DND-41 (cell line): Measurements from ENCODE around the gene GPR17.

Source experiments
- ATAC-seq: fragments of 200-7000 bp; cut with Tn5 transposase; 3 replicates; pipeline ENCODE4 v1.9.1; 2021; ENCODE audit warnings: low read depth; ENCODE audit not compliant: insufficient read depth
- DNase-seq: peaks from one replicate; pipeline ENCODE4 v3.0.0-alpha.2; 2020
- H2AFZ ChIP-seq: 2 replicates; pipeline ENCODE4 v1.6.0; 2012; ENCODE audit warnings: low read depth, low read length
- H3K27ac ChIP-seq: 2 replicates; pipeline ENCODE4 v1.5.1; 2012; ENCODE audit warnings: low read length, inconsistent platforms
- H3K27me3 ChIP-seq: fragments of 200-600 bp; sonication (generic); 2 replicates; pipeline ENCODE4 v1.6.0; 2012; ENCODE audit warnings: low read length, mild to moderate bottlenecking, inconsistent platforms; ENCODE audit not compliant: insufficient read depth, poor library complexity
- H3K36me3 ChIP-seq: 2 replicates; pipeline ENCODE4 v1.5.1; 2012; ENCODE audit warnings: low read length, inconsistent platforms; ENCODE audit not compliant: insufficient read depth
- H3K4me1 ChIP-seq: 2 replicates; pipeline ENCODE4 v1.5.1; 2012; ENCODE audit warnings: mild to moderate bottlenecking, low read length; ENCODE audit not compliant: insufficient read depth
- H3K4me2 ChIP-seq: 2 replicates; pipeline ENCODE4 v1.6.0; 2012; ENCODE audit warnings: mild to moderate bottlenecking, moderate library complexity, low read length, inconsistent platforms; ENCODE audit not compliant: insufficient read depth
- H3K4me3 ChIP-seq, 2 experiments: fragments of 200-600 bp in 1 of 2; shearing (Covaris generic) in 1 of 2; 2 replicates each; pipeline ENCODE4 v1.5.1; 2012 to 2016; ENCODE audit warnings: inconsistent platforms in 2 of 2, low read length in 2 of 2, mild to moderate bottlenecking in 2 of 2, low read depth in 1 of 2, moderate library complexity in 1 of 2
- H3K79me2 ChIP-seq: 2 replicates; pipeline ENCODE4 v1.6.0; 2012; ENCODE audit warnings: low read length, inconsistent platforms; ENCODE audit not compliant: insufficient read depth
- H3K9ac ChIP-seq: 2 replicates; pipeline ENCODE4 v1.6.0; 2012; ENCODE audit warnings: low read depth, mild to moderate bottlenecking, inconsistent platforms, low read length, moderate library complexity
- H3K9me3 ChIP-seq: 2 replicates; pipeline ENCODE4 v1.5.1; 2012; ENCODE audit warnings: low read length, moderate library complexity, mild to moderate bottlenecking, inconsistent platforms; ENCODE audit not compliant: insufficient read depth, severe bottlenecking
- H4K20me1 ChIP-seq: 2 replicates; pipeline ENCODE4 v1.6.0; 2012; ENCODE audit warnings: low read length; ENCODE audit not compliant: insufficient read depth
- EZH2 ChIP-seq: IDR thresholded peaks from 3 replicates; pipeline ENCODE4 v1.6.1; 2012; ENCODE audit warnings: borderline replicate concordance, low read depth, mild to moderate bottlenecking, moderate library complexity, low read length, inconsistent platforms; ENCODE audit not compliant: severe bottlenecking
- TF ChIP-seq, protein P1 (sequence below): IDR thresholded peaks from 2 replicates; pipeline ENCODE4 v1.5.1; 2012; ENCODE audit warnings: borderline replicate concordance, low read length, moderate library complexity, mild to moderate bottlenecking; ENCODE audit not compliant: poor library complexity, severe bottlenecking; ENCODE audit errors: extremely low read depth

Gene GPR17

DNA sequence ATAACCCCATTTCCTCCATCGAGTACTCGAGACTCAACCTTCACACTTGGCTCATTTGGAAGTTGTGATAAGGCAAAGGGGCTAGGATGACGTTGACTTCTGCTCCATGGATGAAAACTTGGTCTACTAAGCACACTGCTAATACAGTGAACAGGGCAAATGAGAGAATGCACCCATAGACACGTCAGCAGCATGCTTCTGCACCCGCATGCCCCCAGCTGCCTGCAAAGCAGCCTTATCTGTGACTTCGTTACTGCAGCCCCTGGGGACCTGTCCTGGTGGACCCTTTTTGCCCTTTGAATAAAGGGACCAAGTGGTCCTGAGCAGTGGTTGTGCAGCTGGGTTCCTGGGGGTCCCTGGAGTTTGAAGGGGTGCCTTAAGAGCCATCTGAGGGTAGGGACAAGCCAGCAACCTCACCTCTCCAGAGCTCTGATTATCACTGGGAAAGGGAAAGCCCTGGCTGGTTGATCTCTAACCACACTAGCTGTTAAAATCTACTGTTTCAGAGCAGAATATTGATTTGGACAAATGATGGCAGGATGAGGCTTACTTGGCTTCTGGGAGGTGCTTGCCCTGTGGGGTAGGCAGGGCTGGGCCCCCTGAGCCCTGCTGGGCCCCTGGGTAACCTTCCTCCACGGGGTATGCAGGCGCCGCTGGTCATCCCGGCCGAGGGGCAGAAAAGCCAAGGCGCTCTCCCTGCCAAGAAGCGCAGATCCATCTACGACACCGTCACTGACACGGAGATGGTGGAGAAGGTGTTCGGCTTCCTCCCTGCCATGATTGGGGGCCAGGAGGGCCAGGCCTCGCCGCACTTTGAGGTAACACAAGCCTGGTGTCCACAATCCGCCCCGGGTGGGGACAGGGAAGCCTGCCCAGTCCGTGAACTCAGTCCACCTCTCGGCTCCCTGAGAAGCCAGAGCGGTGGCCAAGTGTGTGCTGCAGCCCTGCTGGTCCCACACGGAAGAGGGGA is 37.6 kb upstream of the GPR17 start:
- H3K4me3 ChIP-seq = peak overlapping the region in 1 of 2 experiments; percentile 15; a peak in 1 of 4 replicates
- H3K9ac ChIP-seq = peak overlapping the region; percentile 55
- peak; percentile 30 for ATAC-seq

DNA sequence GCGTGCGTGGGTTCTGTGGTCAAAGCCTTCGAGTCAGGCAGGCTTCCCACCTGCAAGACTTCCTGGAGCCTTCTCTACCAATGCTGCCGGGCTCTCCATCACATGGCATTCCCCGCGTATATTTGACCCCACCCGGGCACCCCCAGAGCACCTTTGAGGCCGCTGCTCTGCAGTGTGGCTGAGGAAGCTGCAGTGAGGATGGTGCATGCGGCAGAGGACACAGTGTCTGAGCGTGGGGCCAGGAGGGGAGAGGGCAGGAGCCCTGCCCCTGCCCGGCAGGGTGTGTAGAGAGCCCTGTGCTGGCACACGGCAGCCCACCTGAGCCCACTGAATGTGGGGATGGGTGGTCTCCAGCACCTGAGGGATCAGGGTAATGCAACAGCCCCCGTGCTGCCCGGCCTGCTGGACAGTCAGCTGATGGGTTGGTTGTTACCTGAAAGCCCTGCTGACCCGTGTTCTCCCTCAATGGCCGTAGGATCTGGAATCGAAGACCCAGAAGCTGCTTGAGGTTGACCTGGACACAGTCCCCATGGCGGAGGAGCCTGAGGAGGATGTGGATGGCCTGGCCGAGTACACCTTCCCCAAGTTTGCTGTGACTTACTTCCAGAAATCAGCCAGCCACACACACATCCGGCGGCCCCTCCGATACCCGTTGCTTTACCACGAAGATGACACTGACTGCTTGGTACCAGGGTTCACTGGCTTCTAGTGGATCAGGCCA is 36.8 kb upstream of the GPR17 start:
- H2AFZ ChIP-seq = no peak overlapping the region
- H3K27ac ChIP-seq = peak overlapping the region; percentile 97
- TF ChIP-seq EZH2 = no peak
- TF ChIP-seq, protein P1, sequence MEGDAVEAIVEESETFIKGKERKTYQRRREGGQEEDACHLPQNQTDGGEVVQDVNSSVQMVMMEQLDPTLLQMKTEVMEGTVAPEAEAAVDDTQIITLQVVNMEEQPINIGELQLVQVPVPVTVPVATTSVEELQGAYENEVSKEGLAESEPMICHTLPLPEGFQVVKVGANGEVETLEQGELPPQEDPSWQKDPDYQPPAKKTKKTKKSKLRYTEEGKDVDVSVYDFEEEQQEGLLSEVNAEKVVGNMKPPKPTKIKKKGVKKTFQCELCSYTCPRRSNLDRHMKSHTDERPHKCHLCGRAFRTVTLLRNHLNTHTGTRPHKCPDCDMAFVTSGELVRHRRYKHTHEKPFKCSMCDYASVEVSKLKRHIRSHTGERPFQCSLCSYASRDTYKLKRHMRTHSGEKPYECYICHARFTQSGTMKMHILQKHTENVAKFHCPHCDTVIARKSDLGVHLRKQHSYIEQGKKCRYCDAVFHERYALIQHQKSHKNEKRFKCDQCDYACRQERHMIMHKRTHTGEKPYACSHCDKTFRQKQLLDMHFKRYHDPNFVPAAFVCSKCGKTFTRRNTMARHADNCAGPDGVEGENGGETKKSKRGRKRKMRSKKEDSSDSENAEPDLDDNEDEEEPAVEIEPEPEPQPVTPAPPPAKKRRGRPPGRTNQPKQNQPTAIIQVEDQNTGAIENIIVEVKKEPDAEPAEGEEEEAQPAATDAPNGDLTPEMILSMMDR = no peak
- DNase-seq = peak; percentile 83
- H3K9me3 ChIP-seq = peaks cover 22% of the 10 kb centered on the region
- peak overlapping the region in 1 of 2 experiments; percentile 24; a peak in 1 of 4 replicates for H3K4me3 ChIP-seq
- peak overlapping the region; percentile 48 for H3K4me2 ChIP-seq
- H3K9ac ChIP-seq = peak overlapping the region; percentile 55
- H3K79me2 ChIP-seq = peaks cover 67% of the 10 kb centered on the region
- no peaks in the 10 kb centered on the region for H3K27me3 ChIP-seq
- no peaks in the 10 kb centered on the region for H4K20me1 ChIP-seq
- peaks cover 69% of the 10 kb centered on the region for H3K36me3 ChIP-seq
- ATAC-seq = peak; percentile 63
- peaks cover 100% of the 10 kb centered on the region for H3K4me1 ChIP-seq

More for the DNA sequence above, 37.6 kb upstream of the GPR17 start:
- DNase-seq = peak; percentile 50
- TF ChIP-seq EZH2 = no peak
- TF ChIP-seq, protein P1 = no peak
- Histone ChIP-seq H3K27me3 (no peaks in the 10 kb centered on the region), H3K4me1 (peaks cover 100% of the 10 kb centered on the region), H3K36me3 (peaks cover 65% of the 10 kb centered on the region), H2AFZ (no peak overlapping the region), H3K79me2 (peaks cover 71% of the 10 kb centered on the region), H3K27ac (peak overlapping the region; percentile 97), H3K4me2 (peak overlapping the region; percentile 48), H3K9me3 (peaks cover 24% of the 10 kb centered on the region), H4K20me1 (no peaks in the 10 kb centered on the region)

DNA sequence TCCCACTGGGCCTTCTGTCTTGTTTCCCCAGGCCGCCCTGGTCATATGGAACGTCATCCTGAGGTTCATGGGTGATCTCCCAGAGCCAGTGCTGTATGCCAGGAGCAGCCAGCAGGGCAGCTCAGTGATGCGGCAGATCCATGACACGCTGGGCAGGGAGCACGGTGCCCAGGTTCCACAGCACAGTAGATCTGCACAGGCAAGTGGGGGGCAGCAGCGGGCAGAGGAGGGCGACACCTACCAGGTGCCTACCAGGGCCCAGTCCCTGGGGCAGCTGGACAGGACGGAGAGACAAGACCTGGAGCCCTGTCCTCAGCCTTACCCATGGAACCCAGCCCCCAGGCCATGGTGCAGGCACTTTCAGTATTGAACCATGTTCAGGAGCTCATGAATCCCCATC is 36.1 kb upstream of the GPR17 start:
- Histone ChIP-seq H3K4me3 (peak overlapping the region in 1 of 2 experiments; percentile 24; a peak in 1 of 4 replicates), H3K27ac (peak overlapping the region; percentile 97), H3K9me3 (peaks cover 22% of the 10 kb centered on the region), H4K20me1 (no peaks in the 10 kb centered on the region), H3K9ac (peak overlapping the region; percentile 55), H2AFZ (no peak overlapping the region), H3K4me2 (peak overlapping the region; percentile 48), H3K4me1 (peaks cover 100% of the 10 kb centered on the region), H3K79me2 (peaks cover 61% of the 10 kb centered on the region), H3K27me3 (no peaks in the 10 kb centered on the region), H3K36me3 (peaks cover 69% of the 10 kb centered on the region)
- TF ChIP-seq EZH2 = no peak
- TF ChIP-seq, protein P1 = no peak
- ATAC-seq = peak; percentile 12
- DNase-seq = no peak
